CD4-positive, alpha-beta T cell treated with Interleukin-6 at 100 ng/mL for 8 hours (primary cell): ENCODE measurements around the gene SHD.

Experiments used
- DNase-seq: peaks from one replicate; pipeline ENCODE4 v3.0.0-alpha.2; 2020; ENCODE audit warnings: mixed read lengths, low spot score

The SHD gene

DNA sequence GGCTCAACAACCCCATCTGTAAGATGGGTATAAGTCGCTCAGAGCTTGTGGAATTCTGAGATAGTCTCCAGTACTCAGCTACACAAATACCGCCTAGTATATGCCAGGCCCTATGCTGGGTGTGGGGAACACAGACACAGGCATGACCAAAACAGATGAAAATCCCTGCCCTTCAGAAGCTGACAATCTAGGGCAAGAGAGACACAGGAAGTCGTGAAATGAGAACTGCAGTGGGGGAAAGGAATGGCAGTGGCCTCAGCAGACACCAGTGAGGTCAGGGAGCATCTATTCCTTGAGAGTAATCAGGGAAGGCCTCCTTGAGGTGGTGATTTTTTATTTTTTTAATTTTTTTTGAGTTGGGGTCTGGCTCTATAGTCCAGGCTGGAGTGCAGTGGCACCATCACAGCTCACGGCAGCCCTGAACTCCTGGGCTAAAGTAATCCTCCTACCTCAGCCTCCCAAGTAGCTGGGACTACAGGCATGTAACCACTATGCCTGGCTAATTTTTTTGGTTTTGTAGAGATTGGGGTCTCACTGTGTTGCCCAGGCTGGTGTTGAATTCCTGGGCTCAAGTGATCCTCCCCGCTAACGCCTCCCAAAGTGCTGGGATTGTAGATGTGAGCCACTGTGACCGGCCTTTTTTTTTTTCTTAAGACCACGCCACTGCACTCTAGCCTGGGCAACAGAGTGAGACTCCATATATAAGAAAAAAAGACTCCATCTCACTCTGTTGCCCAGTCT, 19.9 kb downstream of the SHD start:
- DNase-seq = no peak

DNA sequence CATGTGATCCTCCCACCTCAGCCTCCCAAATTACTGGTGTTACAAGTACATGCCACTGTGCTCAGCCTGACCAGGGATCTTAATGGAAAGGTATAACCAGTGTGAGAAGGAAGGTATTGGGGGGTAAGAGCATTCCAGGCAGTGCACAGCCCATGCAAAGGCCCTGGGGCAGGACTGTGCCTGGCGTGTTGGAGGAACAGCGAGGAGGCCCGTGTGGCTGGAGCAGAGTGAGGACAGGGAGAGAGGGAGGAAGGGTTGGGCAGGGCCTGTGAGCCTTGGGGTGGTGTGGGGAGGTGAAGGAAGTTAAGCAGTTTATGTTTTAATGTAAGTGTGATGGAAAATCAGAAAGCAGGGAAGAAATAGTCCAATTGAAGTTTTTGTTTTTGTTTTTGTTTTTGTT, 21.5 kb downstream of the SHD start:
- no peak for DNase-seq

DNA sequence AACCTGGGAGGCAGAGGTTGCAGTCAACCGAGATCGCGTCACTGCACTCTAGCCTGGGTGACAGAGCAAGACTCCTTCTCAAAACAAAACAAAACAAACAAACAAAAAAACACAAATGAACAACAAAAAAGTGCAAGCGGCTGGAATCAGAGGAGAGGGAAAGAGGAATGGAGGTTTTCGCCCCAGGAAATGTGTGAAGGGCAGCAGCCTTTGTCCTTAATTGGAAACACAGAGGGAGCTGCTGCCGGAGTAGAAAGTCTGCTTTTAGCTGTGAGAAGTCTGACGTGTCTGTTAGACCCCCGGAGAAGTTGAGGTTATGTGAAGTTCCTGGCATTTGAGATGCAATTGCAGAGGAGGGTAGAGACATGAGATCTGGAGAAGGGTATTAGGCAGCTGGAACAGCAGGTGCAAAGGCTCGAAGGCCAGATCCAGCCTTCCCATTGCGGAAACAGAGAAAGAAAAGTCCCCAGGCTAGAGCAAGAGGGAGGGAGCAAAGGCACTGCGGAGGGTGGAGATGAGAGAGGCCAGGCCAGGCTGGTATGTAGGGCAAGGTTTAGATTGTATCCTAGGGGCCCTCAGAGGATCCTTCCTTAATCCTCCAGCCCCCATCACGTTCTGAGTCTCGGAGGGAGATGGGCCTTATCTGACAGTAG, 22.6 kb downstream of the SHD start:
- no peak for DNase-seq

DNA sequence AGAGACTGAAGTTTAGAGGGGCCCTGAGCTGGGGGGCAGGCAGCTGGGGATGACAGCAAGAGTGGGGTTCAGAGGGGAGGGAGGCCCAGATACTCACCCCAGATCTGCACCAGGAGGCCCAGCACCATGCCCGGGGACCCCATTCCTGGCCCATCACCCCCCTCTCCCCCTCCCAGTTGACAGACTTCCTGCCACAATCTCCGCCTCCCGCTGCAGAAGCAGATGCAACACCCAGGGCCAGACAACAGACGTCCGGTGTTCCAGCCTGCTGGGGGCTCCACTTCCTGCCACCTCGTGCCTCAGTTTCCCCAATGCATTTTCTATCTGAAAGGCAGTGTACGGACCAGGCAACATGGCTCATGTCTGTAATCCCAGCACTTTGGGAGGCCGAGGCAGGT, 23.2 kb downstream of the SHD start, which contains the start of gene TMIGD2:
TSS of gene TMIGD2 (minus strand) at position 147 of the 398 bp plus-strand sequence. CDS start at position 143, 4 bp downstream.
- DNase-seq = peak; percentile 40

DNA sequence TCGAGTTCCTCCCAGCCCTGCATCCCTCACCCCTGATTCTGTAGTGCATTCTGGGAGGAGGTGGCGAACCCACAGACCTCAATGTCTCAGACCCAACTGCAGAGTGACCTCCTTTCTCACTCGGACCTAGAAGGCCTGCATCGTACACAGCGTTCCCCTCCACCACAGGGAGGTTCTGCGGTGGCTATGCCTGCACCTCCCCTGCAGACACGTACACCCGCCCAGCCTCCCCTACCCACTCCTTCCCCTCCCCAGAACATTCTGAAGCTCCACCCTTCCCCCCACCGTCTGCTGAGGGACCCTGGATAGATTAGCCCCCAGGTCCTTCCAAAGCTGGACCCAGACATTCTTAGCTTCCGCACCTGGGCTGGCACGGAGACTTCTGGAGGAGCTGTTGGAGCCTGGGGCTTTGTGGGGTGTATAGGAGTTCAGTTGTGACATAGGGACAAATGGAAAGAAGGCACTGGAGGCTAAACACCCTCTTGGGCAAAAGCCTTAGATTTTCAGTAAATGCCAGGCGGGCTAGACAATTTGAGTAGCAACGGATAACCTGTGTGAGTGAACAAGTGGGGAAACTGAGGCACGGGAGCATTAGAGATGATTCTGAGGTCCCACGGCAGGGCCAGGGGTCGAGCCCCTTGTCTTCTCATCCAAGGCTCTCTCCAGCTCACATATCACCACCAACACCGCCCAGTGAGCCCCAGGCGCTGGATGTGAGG, 24.9 kb downstream of the SHD start:
- DNase-seq = no peak

DNA sequence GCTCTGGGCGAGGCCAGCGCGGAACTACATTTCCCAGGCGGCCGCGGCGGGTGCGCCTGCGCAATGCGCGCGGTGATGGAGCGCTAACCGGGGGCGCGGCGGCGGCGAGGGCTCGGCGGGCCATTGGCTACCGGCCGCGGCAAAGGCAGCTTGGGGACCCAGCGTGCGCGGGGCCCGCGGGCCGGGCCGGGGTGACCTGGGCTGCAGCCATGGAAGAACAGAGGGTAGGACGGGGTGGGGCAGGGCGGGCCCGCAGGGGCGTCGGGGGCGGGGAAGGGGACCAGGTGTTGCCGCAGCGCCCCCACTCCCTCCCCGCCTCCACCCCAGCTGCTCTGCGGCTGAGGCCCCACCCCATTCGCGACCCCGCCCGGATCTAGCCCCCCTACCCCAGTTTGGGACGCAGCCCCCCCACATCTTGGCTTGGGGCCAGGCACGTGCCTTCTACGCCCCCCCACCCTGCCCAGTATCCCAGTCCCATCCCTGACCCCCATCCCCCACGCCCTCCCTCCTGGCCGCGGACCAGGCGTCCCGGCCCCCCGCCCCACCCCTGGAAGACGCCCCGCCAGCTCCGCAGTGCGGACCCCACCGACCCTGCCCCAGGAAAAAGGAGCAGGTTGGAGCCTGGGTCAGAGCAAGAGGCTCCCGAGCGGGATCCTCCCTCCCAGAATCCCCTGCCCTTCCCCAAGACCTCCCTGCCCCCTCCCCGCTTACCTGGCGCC, 25.6 kb downstream of the SHD start, which contains the start of gene FSD1:
TSS of gene FSD1 (plus strand) at position 61 of the 719 bp plus-strand sequence. CDS start at position 210, 149 bp downstream.
- DNase-seq = peak; percentile 54

DNA sequence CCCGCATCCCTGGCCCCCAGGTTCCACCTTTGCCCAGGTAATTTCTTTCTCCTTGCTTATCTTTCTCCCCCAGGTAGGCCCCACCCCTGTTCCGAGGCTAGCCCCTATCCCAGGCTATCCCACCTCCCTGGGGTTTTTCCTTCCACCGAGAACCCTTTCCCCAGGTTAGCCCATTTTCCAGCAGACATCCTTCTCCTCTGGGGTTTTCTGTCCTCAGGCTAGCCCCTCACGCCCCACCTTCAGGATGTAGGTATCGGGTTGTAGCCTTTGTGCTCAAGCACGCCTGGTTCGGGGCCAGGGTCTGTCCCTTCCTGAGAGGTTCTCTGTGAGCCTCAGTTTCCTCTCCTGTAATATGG, 26.2 kb downstream of the SHD start:
- DNase-seq = no peak

DNA sequence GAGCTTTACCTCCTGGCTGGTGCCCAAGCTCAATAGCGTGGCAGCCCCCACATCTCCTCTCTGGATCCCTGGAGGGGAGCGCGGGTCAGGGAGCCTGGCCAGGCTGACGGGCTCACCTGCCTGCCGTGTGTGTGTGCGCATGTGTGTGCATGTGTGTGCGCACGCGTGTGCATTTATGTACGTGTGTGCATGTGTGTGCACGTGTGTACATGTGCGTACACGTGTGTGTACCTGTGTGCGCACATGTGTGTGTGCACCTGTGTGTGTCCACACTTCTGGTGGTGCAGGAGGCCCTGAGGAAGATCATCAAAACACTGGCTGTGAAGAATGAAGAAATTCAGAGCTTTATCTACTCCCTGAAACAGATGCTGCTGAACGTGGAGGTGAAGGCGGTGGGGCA, 26.6 kb downstream of the SHD start:
- DNase-seq = no peak

DNA sequence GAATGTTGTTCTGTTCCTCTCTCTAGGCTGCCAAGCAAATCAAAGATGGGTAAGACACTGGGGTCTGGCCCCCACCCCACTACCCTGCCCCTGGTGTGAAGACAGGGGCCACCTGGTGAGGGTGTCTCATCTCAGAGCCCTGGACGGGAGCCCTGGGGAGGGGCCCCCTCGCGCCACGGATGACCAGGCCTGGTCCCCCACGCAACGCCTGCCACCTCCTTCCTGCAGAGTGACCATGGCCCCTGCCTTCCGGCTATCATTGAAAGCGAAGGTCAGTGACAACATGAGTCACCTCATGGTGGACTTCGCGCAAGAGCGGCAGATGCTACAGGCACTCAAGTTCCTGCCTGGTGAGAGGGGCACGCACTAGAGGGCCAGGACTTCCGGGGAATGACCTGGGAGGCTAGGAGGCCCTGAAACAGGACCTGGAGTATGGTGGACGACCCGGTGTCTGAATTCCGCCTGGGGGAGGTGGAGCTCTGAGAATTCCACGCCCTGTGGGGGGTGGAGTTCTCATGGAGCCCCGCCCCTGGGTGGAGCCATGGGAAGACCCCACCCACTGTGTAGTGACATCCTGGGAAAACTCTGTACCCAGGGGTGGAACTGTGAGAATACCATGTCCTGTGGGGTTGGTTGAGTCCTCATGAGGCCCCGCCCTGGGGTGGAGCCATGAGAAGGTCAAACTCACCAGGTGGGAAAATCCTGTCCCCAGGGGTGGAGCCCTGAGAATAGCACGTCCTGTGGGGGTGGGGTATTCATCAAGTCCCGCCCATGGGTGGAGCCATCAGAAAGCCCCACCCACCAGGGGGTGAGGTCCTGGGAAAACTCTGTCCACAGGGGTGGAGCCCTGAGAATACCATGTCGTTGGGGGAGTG, 31.4 kb downstream of the SHD start:
- no peak for DNase-seq

DNA sequence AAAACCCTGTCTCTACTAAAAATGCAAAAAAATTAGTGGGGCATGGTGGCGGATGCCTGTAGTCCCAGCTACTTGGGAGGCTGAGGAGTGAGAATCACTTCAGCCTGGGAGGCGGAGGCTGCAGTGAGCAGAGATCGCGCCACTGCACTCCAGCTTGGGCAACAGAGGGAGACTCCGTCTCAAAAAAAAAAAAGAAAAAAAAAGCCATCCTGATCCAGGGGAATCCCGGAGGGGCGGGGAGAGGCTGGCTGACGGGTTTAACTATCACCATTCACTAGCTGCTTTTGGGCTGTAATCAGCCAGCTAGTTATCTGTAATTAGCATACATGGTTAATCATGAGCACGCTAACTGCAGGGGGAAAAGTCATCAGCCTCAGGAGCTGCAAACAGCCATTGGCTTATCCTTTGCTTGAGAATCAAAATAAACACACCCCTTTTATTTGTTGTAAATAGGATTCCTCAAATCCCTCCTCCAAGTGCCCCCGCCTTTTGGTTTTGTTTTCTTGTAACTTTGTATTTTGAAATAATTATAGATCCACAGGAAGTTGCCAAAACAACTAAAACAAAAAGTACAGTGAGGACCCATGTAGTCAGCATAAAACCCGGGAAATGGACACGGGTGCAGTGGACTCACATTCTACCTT, 34.9 kb downstream of the SHD start:
- no peak for DNase-seq

DNA sequence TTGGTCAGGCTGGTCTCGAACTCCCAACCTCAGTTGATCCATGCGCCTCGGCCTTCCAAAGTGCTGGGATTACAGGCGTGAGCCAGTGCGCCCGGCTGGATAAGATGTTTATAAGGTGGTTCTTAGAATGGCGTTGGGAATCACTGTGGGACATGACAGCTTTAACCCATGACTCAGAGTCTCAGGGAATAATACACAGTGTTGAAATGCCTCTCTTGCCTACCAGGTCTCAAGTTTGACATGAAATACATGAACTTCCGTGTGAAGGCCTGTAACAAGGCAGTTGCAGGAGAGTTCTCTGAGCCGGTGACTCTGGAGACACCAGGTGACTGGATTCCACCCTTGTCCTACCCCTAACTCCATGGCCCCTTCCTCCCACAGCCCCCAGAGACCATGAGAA, 37.9 kb downstream of the SHD start:
- no peak for DNase-seq

DNA sequence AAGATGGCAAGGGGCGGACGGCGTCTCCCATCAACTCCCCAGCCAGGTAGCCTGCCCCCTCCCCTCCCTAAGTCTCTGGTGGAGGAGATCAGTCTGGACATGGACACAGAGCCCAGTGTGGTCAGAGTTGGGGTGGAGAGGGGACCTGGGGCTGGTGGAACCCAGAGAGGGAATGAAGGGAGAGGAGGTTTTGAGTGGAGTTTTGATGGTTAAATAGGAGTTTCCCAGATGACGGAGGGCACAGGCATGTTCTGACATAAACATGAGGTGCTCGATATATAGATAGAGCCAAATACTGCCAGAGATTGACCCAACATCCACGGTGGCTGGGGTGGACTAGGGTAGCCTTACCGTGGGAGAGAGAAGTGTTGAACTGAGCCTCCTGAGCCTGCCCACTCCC, 39.4 kb downstream of the SHD start:
- DNase-seq = no peak

DNA sequence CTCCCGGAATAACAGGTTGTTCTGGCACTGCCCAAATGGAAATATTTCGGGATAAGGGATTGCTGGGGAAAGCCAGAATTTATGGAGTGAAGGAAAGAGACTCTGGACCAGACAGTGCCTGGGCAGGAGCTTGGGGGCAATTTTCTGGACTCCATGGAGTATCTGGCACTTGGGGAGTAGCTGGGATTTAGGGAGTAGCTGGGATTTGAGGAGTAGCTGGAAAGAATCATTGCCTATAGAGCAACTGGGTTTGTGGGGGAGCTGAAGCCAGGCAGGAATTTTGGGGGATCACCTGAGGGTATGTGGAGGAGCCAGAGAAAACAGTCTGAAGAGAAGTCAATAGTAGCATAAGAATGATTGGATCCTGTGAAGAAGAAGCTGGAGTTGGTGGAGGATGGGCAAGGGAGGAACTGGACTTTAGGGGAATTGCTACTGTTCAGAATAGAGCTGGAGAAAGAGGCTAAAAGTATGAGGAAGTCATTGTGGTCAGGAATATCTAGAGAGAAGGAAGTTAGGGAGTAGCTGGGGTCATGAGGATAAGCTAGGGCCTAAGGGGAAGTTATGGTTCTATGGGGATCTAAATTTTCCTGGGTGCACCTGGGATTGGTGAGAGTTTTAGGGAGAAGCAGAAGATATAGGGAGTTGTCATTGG, 40.1 kb downstream of the SHD start:
- DNase-seq = no peak

DNA sequence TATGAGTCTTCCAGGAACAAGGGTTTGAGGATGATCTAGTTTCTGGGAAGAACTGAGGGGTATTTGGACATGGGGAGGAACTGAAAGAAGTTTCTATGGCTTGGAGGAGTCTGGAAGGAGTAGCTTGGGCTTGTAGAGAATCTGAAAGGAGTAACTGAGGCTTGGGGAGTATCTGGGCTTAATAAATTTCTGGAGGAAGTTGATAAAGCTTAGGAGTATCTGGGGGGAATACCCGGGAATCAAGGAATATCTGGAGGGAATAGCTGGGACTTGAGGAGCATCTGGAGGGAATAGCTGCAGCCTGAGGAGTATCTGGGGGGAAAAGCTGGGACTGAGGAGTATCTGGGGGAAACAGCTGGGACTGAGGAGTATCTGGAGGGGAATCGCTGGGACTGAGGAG, 41.4 kb downstream of the SHD start:
- DNase-seq = no peak

DNA sequence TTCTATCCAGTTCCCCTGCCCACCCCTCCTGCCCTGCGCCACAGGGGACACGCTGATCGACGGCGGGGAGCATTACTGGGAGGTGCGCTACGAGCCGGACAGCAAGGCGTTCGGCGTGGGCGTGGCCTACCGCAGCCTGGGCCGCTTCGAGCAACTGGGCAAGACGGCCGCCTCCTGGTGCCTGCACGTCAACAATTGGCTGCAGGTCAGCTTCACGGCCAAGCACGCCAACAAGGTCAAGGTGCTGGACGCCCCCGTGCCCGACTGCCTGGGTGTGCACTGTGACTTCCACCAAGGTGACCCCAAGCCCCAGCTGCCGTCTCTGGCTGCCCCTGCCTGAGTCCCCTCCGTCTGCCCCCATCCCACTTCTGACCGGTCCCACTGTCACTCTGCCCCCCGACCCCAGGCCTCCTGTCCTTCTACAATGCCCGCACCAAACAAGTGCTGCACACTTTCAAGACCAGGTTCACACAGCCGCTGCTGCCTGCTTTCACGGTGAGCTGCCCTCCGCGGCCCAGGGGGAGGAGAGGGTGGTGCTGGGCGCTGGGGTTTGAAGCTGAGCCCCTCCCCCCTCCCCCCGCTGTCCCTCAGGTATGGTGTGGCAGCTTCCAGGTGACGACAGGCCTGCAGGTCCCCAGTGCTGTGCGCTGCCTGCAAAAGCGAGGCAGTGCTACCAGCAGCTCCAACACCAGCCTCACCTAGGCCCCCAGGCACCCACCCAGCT, 44.0 kb downstream of the SHD start:
- DNase-seq = no peak

DNA sequence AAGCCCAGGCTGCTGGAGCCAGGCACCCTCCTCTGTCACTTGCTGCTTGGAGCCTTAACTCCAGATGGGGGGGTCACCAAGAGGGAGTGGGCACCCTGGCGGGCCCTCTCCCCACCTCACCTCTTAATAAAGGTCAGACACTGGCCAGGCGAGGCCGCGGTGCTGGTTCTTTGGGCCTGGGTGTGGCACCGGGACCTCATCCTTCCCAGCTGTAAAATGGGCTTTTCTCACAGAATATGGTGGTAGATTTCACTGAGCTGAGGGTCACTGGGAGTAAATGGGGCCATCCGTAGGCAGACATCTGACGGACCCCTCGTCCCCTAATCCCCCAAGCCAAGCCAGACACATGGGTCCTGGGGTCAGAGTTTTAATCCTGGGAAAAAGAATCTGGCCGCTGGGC, 44.6 kb downstream of the SHD start:
- no peak for DNase-seq

DNA sequence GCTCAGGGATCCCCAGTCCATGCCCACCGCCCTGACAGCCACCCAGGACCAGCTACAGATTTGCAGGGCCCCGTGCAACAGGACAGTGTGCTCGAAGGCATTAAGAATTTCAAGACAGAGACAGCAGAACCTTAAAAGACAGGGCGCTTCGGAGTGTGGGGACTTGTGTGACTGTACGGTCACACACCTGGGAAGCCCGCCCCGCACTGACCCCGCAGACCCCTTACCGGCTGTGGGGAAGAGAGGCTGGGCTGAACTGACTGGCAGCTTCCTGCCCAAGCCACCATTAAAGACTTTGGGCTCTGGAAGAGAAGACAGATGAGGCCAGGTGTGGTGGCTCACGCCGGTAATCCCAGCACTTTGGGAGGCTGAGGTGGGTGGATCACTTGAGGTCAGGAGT, 45.2 kb downstream of the SHD start:
- no peak for DNase-seq

DNA sequence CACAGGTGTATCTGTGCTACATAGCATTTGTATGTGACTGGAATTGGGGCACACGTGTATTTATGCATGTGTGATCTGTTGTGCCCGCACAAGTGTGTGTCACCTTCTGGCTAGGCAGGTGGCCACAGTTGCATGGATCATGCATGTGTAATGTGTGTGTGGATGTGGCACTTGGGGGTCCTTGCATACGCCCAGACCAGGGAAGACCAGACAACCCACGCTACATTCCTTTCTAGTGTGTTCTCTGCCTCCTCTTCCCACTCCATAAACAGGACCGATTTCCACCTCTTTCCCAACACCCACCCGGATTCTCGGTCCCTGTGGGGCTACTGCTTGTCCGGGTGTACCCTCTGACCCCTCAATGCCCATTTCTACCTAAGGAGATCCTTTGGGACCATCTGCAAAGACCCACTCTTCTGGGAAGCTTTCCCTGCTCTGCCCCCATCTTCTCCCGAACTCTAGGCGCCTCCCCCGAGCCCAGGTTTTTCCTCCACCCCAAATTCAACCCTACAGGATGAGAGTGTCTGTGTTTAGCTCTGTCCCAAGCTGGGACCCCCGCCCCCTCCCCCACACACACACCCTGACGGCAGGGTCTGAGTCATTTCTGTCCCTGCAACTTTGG, 47.3 kb downstream of the SHD start:
- DNase-seq = no peak

DNA sequence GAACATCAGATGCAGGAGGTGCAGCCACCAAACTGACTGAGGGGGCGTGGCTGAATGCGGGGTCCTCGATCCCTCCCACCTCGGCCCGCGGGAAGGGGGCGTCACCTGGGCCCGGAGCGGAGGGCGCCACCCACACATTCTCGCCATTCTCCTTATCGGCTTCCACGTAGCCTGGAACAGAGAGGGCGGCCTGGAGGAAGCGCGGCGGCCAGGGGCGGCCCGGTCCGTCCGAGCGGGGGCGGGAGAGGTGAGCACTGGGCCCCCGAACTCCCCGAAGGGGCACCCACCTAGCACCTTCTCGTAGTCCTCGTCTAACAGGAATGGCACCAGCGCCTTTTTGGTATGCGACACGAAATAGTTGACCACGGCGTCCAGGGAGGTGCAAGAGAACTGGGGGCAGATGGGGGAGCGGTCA, 47.8 kb downstream of the SHD start:
- no peak for DNase-seq
